WTC11 (cell line): ENCODE data around the gene EDARADD. TPM values are rescaled to one million over a fixed set of nuclear protein-coding genes. Genes with fewer than 3 reads are reported as not detected.

ENCODE experiments used
- ATAC-seq: fragments of 200-7000 bp; cut with Tn5 transposase; 2 replicates; pipeline ENCODE4 v1.10.0; 2021; ENCODE audit warnings: mild to moderate bottlenecking, moderate library complexity
- CTCF ChIA-PET: fragments of 300-600 bp; sonication (Branson Sonifier 250); formaldehyde crosslinking; loops from one replicate; lab custom pipeline; 2021; ENCODE audit warnings: antibody characterized with exemption; lab: Charles Lee
- POLR2A ChIA-PET: fragments of 350-600 bp; sonication (Branson Sonifier 250); formaldehyde crosslinking; loops from one replicate; lab custom pipeline; 2021; ENCODE audit warnings: antibody characterized with exemption; lab: Charles Lee
- DNase-seq: peaks from one replicate; pipeline ENCODE4 v3.0.0; 2021; ENCODE audit warnings: low spot score
- H3K27ac Mint-ChIP-seq: 2 replicates; pipeline ENCODE4 v1.8.0; 2021; ENCODE audit warnings: mixed read lengths
- H3K27me3 Mint-ChIP-seq: 2 replicates; pipeline ENCODE4 v1.8.0; 2021; ENCODE audit warnings: low read depth, mild to moderate bottlenecking, moderate library complexity, mixed read lengths
- H3K36me3 Mint-ChIP-seq: 2 replicates; pipeline ENCODE4 v1.8.0; 2021; ENCODE audit warnings: mixed read lengths
- H3K4me1 Mint-ChIP-seq: 2 replicates; pipeline ENCODE4 v1.8.0; 2022; ENCODE audit warnings: mixed read lengths
- H3K4me3 Mint-ChIP-seq: 2 replicates; pipeline ENCODE4 v1.8.0; 2021; ENCODE audit warnings: mild to moderate bottlenecking, moderate library complexity, mixed read lengths
- H3K9me3 Mint-ChIP-seq: 2 replicates; pipeline ENCODE4 v1.8.0; 2021; ENCODE audit warnings: mixed read lengths
- CREB1 ChIP-seq: sonication (generic); formaldehyde crosslinking; IDR thresholded peaks from 2 replicates; pipeline ENCODE4 v1.8.0; 2023; ENCODE audit warnings: mild to moderate bottlenecking, missing genetic modification reagents
- FOXJ3 ChIP-seq: sonication (generic); formaldehyde crosslinking; IDR thresholded peaks from 2 replicates; pipeline ENCODE4 v1.9.0; 2021; ENCODE audit warnings: missing genetic modification reagents, mild to moderate bottlenecking, borderline replicate concordance
- HMGA2 ChIP-seq: fragments of 250-450 bp; sonication (Bioruptor Pico); IDR thresholded peaks from 2 replicates; pipeline ENCODE4 v1.4.0; 2021; ENCODE audit warnings: mild to moderate bottlenecking, moderate library complexity
- MXD4 ChIP-seq: fragments of 250-450 bp; sonication (Bioruptor Pico); IDR thresholded peaks from 2 replicates; pipeline ENCODE4 v1.8.0; 2021; ENCODE audit warnings: mild to moderate bottlenecking, moderate library complexity, borderline replicate concordance
- NR2C2 ChIP-seq: sonication (generic); formaldehyde crosslinking; IDR thresholded peaks from 2 replicates; pipeline ENCODE4 v1.8.0; 2022; ENCODE audit warnings: mild to moderate bottlenecking, missing genetic modification reagents
- TP53 ChIP-seq: sonication (generic); formaldehyde crosslinking; IDR thresholded peaks from 2 replicates; pipeline ENCODE4 v1.8.1; 2023; ENCODE audit warnings: mild to moderate bottlenecking, missing genetic modification reagents
- ZBTB21 ChIP-seq: sonication (generic); formaldehyde crosslinking; IDR thresholded peaks from 2 replicates; pipeline ENCODE4 v1.8.1; 2023; ENCODE audit warnings: mild to moderate bottlenecking, missing genetic modification reagents, borderline replicate concordance
- ZNF317 ChIP-seq: sonication (generic); formaldehyde crosslinking; IDR thresholded peaks from 2 replicates; pipeline ENCODE4 v1.8.1; 2023; ENCODE audit warnings: low read depth, mild to moderate bottlenecking, moderate library complexity, missing genetic modification reagents, borderline replicate concordance
- total RNA-seq: library from RNA; stranded (reverse); gene quantifications from 3 replicates; pipeline ENCODE4 v1.2.3, GENCODE V29; 2021
- TF ChIP-seq, protein P1 (sequence below): sonication (generic); formaldehyde crosslinking; IDR thresholded peaks from 2 replicates; pipeline ENCODE4 v1.8.0; 2023; ENCODE audit warnings: missing genetic modification reagents, mild to moderate bottlenecking, borderline replicate concordance
- TF ChIP-seq, protein P2 (sequence below): sonication (generic); formaldehyde crosslinking; IDR thresholded peaks from 2 replicates; pipeline ENCODE4 v1.8.0; 2022; ENCODE audit warnings: mild to moderate bottlenecking, missing genetic modification reagents
- TF ChIP-seq, protein P3 (sequence below): sonication (generic); formaldehyde crosslinking; conservative IDR thresholded peaks from 2 replicates; pipeline ENCODE4 v1.8.1; 2022; ENCODE audit warnings: mild to moderate bottlenecking, missing genetic modification reagents
- TF ChIP-seq, protein P4 (sequence below): sonication (generic); formaldehyde crosslinking; IDR thresholded peaks from 2 replicates; pipeline ENCODE4 v1.8.0; 2023; ENCODE audit warnings: missing genetic modification reagents
- TF ChIP-seq, protein P5 (sequence below): sonication (generic); formaldehyde crosslinking; IDR thresholded peaks from 2 replicates; pipeline ENCODE4 v1.8.1; 2023; ENCODE audit warnings: mild to moderate bottlenecking, missing genetic modification reagents
- TF ChIP-seq, protein P6 (sequence below): fragments of 250-450 bp; sonication (Bioruptor Pico); IDR thresholded peaks from 2 replicates; pipeline ENCODE4 v2.1.2; 2022; ENCODE audit warnings: mild to moderate bottlenecking, moderate library complexity
- TF ChIP-seq, protein P7 (sequence below): fragments of 250-450 bp; sonication (Bioruptor Pico); conservative IDR thresholded peaks from 2 replicates; pipeline ENCODE4 v1.9.0; 2021; ENCODE audit warnings: mild to moderate bottlenecking
- TF ChIP-seq, protein P8 (sequence below): sonication (generic); formaldehyde crosslinking; IDR thresholded peaks from 2 replicates; pipeline ENCODE4 v1.8.0; 2022; ENCODE audit warnings: missing genetic modification reagents

EDARADD gene
- total RNA-seq, 1 experiment from 2014 or later = 5.0 TPM

DNA sequence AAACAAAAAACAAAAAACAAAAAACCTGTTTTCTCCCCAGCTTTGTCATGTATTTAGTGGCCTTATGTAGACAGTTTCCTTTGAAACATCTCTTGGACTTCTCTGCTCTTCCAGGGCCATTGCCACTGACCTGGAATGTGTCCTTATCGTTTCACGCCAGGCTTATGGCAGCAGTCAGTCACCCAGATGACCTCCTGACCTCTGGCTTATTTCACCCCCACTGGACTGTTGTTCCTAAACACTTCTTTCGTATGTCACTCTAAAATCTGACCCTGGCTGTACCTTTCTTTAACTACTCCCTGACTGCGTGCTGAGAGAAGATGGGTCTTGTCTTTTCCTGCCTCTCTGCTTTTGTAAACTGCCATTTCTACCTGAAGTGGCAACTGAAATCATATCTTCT is 138.8 kb downstream of the EDARADD start:
- DNase-seq = no peak
- Mint-ChIP-seq H3K4me3 (no peak overlapping the region), H3K4me1 (peaks cover 12% of the 10 kb centered on the region), H3K36me3 (peaks cover 3% of the 10 kb centered on the region; the same call in 1 of the 2 replicates), H3K27me3 (no peaks in the 10 kb centered on the region), H3K27ac (no peak overlapping the region), H3K9me3 (no peaks in the 10 kb centered on the region)
- CTCF ChIA-PET = interaction anchor here (1.5 kb wide), 1 partner anchor 430 kb away, joined by 4 read pairs; no protein-coding TSS in a partner anchor
- POLR2A ChIA-PET = no interaction called here
- ATAC-seq = no peak
- TF ChIP-seq FOXJ3 = no peak
- TF ChIP-seq HMGA2 (CRISPR knock-in tag) = no peak
- no peak for TF ChIP-seq ZBTB21 (CRISPR knock-in tag)
- TF ChIP-seq CREB1 (CRISPR knock-in tag) = no peak
- TF ChIP-seq, all 79 proteins: peak for 0

DNA sequence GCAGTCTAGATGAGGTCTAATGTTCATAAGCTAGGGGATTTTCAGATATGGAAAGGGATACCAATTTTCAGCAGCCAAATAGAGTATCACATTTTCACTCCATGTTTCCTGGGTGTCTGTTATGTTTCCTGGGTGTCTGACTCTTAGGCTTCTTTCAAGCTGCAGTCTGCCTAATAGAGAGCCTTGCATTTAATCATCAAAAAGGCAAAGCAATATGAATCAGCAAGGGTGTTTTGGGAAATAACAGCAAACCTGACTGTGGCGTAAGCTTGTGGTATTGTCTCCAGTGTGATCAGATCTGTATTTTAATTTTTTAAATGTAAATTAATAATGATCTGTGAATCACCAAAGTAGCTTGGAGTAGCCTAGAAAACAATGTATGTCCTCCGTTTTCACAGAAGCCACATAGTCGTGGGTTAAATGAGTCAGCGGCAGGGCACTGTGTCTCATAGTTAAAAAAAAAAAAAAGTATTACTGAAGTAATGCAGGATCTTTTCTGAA is 140.1 kb downstream of the EDARADD start:
- ChIA-PET CTCF (interaction anchor here (0.9 to 1.1 kb wide), 3 partner anchors 393 to 562 kb away, joined by 3 to 4 read pairs (median 3); no protein-coding TSS in a partner anchor), POLR2A (interaction anchor here (0.6 to 0.7 kb wide), 2 partner anchors 55 to 139 kb away, joined by 3 read pairs; no protein-coding TSS in a partner anchor)
- Mint-ChIP-seq H3K36me3 (peaks cover 3% of the 10 kb centered on the region; the same call in 1 of the 2 replicates), H3K4me1 (peaks cover 9% of the 10 kb centered on the region), H3K9me3 (no peaks in the 10 kb centered on the region), H3K27ac (no peak overlapping the region; the same call in 1 of the 2 replicates), H3K4me3 (no peak overlapping the region), H3K27me3 (no peaks in the 10 kb centered on the region)
- DNase-seq (no peak), ATAC-seq (no peak)
- TF ChIP-seq, protein P1, sequence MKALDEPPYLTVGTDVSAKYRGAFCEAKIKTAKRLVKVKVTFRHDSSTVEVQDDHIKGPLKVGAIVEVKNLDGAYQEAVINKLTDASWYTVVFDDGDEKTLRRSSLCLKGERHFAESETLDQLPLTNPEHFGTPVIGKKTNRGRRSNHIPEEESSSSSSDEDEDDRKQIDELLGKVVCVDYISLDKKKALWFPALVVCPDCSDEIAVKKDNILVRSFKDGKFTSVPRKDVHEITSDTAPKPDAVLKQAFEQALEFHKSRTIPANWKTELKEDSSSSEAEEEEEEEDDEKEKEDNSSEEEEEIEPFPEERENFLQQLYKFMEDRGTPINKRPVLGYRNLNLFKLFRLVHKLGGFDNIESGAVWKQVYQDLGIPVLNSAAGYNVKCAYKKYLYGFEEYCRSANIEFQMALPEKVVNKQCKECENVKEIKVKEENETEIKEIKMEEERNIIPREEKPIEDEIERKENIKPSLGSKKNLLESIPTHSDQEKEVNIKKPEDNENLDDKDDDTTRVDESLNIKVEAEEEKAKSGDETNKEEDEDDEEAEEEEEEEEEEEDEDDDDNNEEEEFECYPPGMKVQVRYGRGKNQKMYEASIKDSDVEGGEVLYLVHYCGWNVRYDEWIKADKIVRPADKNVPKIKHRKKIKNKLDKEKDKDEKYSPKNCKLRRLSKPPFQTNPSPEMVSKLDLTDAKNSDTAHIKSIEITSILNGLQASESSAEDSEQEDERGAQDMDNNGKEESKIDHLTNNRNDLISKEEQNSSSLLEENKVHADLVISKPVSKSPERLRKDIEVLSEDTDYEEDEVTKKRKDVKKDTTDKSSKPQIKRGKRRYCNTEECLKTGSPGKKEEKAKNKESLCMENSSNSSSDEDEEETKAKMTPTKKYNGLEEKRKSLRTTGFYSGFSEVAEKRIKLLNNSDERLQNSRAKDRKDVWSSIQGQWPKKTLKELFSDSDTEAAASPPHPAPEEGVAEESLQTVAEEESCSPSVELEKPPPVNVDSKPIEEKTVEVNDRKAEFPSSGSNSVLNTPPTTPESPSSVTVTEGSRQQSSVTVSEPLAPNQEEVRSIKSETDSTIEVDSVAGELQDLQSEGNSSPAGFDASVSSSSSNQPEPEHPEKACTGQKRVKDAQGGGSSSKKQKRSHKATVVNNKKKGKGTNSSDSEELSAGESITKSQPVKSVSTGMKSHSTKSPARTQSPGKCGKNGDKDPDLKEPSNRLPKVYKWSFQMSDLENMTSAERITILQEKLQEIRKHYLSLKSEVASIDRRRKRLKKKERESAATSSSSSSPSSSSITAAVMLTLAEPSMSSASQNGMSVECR (CRISPR knock-in tag) = no peak
- TF ChIP-seq, protein P2, sequence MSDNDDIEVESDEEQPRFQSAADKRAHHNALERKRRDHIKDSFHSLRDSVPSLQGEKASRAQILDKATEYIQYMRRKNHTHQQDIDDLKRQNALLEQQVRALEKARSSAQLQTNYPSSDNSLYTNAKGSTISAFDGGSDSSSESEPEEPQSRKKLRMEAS = no peak
- TF ChIP-seq, protein P3, sequence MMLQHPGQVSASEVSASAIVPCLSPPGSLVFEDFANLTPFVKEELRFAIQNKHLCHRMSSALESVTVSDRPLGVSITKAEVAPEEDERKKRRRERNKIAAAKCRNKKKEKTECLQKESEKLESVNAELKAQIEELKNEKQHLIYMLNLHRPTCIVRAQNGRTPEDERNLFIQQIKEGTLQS (CRISPR knock-in tag) = no peak
- TF ChIP-seq NR2C2 = no peak
- TF ChIP-seq, protein P4, sequence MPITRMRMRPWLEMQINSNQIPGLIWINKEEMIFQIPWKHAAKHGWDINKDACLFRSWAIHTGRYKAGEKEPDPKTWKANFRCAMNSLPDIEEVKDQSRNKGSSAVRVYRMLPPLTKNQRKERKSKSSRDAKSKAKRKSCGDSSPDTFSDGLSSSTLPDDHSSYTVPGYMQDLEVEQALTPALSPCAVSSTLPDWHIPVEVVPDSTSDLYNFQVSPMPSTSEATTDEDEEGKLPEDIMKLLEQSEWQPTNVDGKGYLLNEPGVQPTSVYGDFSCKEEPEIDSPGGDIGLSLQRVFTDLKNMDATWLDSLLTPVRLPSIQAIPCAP = no peak
- TF ChIP-seq, protein P5, sequence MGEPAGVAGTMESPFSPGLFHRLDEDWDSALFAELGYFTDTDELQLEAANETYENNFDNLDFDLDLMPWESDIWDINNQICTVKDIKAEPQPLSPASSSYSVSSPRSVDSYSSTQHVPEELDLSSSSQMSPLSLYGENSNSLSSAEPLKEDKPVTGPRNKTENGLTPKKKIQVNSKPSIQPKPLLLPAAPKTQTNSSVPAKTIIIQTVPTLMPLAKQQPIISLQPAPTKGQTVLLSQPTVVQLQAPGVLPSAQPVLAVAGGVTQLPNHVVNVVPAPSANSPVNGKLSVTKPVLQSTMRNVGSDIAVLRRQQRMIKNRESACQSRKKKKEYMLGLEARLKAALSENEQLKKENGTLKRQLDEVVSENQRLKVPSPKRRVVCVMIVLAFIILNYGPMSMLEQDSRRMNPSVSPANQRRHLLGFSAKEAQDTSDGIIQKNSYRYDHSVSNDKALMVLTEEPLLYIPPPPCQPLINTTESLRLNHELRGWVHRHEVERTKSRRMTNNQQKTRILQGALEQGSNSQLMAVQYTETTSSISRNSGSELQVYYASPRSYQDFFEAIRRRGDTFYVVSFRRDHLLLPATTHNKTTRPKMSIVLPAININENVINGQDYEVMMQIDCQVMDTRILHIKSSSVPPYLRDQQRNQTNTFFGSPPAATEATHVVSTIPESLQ (CRISPR knock-in tag) = no peak
- TF ChIP-seq, protein P6, sequence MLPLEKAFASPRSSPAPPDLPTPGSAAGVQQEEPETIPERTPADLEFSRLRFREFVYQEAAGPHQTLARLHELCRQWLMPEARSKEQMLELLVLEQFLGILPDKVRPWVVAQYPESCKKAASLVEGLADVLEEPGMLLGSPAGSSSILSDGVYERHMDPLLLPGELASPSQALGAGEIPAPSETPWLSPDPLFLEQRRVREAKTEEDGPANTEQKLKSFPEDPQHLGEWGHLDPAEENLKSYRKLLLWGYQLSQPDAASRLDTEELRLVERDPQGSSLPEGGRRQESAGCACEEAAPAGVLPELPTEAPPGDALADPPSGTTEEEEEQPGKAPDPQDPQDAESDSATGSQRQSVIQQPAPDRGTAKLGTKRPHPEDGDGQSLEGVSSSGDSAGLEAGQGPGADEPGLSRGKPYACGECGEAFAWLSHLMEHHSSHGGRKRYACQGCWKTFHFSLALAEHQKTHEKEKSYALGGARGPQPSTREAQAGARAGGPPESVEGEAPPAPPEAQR (CRISPR knock-in tag) = no peak
- no peak for TF ChIP-seq TP53 (CRISPR knock-in tag)
- TF ChIP-seq, protein P7, sequence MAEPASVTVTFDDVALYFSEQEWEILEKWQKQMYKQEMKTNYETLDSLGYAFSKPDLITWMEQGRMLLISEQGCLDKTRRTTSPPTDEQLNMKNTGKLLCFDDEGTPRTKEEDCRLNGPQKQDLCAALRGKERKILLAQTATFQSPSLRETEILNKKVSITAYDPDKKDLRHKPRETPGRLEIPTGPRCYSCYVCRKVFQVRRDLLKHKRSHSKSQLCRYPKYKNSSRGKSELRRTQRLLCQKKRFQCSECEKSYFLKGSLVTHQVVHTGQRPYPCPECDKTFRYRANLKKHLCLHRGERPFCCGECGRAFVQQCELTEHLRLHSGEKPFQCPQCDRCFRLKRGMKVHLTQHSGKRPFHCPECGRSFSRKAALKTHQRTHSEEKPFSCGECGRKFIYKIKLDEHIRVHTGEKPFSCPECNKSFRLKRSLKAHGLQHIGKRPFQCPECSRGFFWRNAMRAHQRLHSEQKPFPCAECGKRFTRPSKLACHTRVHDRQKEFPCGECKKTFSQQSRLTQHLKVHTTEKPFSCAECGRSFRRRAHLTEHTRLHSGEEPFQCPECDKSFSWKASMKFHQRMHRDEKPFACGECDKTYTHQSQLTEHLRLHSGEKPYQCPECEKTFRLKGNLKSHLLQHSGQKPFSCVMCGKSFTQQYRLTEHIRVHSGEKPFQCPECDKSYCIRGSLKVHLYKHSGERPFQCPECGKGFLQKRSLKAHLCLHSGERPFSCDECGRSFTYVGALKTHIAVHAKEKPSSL (CRISPR knock-in tag) = no peak
- no peak for TF ChIP-seq MXD4
- no peak for TF ChIP-seq ZNF317 (CRISPR knock-in tag)
- TF ChIP-seq, protein P8, sequence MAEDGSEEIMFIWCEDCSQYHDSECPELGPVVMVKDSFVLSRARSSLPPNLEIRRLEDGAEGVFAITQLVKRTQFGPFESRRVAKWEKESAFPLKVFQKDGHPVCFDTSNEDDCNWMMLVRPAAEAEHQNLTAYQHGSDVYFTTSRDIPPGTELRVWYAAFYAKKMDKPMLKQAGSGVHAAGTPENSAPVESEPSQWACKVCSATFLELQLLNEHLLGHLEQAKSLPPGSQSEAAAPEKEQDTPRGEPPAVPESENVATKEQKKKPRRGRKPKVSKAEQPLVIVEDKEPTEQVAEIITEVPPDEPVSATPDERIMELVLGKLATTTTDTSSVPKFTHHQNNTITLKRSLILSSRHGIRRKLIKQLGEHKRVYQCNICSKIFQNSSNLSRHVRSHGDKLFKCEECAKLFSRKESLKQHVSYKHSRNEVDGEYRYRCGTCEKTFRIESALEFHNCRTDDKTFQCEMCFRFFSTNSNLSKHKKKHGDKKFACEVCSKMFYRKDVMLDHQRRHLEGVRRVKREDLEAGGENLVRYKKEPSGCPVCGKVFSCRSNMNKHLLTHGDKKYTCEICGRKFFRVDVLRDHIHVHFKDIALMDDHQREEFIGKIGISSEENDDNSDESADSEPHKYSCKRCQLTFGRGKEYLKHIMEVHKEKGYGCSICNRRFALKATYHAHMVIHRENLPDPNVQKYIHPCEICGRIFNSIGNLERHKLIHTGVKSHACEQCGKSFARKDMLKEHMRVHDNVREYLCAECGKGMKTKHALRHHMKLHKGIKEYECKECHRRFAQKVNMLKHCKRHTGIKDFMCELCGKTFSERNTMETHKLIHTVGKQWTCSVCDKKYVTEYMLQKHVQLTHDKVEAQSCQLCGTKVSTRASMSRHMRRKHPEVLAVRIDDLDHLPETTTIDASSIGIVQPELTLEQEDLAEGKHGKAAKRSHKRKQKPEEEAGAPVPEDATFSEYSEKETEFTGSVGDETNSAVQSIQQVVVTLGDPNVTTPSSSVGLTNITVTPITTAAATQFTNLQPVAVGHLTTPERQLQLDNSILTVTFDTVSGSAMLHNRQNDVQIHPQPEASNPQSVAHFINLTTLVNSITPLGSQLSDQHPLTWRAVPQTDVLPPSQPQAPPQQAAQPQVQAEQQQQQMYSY (CRISPR knock-in tag) = no peak
